ENCODE measurements around the gene CST7.

DNA sequence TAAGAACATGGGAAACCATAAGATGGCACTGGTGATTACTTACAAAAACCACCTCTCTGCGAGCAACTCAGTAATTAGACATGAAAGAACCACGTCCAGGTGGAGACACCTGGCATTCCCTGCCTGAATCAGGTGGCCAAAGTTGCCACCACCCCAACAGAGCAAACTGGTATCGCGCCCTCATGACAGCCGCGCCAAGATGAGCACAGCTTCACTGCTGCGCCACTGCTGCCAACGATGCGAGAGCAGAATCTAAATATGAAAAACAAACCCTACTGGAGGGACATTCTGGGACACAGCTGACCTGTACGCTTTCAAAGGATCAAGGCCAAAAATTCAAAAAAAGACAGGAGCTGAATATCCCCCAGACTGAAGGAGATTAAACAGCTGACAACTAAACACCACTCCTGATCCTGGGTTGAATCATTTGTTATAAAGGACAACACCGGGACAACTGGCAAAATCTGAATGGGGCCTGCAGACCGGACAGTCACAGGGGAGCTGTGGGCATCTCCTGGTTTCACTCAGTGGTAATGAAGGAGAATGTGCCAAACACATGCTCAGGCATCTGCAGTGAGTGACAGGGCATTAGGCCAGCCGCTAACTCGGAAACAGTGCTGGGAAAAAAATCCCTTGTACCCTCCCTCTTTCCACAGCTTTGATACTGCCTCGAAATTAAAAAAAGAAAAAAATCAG is 17.4 kb downstream of the CST7 start:
- TF ChIP-seq POLR2AphosphoS5 (IDR thresholded peaks at IDR 0.05; ENCODE audit: low read depth, low read length) = no peak
- TF ChIP-seq, protein P1, sequence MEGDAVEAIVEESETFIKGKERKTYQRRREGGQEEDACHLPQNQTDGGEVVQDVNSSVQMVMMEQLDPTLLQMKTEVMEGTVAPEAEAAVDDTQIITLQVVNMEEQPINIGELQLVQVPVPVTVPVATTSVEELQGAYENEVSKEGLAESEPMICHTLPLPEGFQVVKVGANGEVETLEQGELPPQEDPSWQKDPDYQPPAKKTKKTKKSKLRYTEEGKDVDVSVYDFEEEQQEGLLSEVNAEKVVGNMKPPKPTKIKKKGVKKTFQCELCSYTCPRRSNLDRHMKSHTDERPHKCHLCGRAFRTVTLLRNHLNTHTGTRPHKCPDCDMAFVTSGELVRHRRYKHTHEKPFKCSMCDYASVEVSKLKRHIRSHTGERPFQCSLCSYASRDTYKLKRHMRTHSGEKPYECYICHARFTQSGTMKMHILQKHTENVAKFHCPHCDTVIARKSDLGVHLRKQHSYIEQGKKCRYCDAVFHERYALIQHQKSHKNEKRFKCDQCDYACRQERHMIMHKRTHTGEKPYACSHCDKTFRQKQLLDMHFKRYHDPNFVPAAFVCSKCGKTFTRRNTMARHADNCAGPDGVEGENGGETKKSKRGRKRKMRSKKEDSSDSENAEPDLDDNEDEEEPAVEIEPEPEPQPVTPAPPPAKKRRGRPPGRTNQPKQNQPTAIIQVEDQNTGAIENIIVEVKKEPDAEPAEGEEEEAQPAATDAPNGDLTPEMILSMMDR (IDR thresholded peaks at IDR 0.05) = no peak
- TF ChIP-seq, protein P2, sequence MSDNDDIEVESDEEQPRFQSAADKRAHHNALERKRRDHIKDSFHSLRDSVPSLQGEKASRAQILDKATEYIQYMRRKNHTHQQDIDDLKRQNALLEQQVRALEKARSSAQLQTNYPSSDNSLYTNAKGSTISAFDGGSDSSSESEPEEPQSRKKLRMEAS (IDR thresholded peaks at IDR 0.05; ENCODE audit: low read depth) = no peak
- TF ChIP-seq NRF1 (IDR thresholded peaks at IDR 0.05; ENCODE audit: low read depth, low read length) = no peak
- TF ChIP-seq TAF1 (IDR thresholded peaks at IDR 0.05; ENCODE audit: borderline replicate concordance, low read depth, low read length) = no peak
- TF ChIP-seq RAD21 (IDR thresholded peaks at IDR 0.05; ENCODE audit: low read length) = no peak

Data from SK-N-SH (cell line).